ENCODE results near the gene ANKRD6. TPM values are rescaled to one million over a fixed set of nuclear protein-coding genes. Genes with fewer than 3 reads are reported as not detected.

ANKRD6 gene
- total RNA-seq, 1 donor from 2014 or later: 4.2 TPM

DNA sequence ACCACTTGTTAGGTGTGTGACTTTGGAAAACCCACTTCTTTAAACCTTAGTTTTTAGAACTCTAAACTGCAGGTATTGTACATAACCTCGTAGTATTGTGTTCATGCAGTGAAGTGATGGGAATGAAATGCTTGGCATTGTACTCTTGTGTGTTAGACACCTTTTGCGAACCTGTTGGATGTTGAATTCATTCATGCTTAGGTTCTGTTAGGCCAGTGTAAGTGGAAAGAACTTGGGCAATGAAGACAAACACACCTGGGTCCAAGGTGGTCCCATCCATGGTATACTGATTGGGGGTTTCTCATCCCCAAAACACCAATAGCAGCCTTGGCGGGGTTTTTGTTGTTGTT lies 1.2 kb downstream of the ANKRD6 start:
- Histone ChIP-seq H3K36me3 (ENCODE audit: control insufficient read depth in 3 of 3, insufficient read depth in 3 of 3, low read length in 3 of 3) (no peaks in the 10 kb centered on the region), H3K4me1 (ENCODE audit: control insufficient read depth in 3 of 3, insufficient read depth in 3 of 3, low read length in 3 of 3) (peaks cover 2 to 15% (median 13%) of the 10 kb centered on the region in 3 donors), H3K9me3 (ENCODE audit: control insufficient read depth in 3 of 3, low read length in 3 of 3) (no peaks in the 10 kb centered on the region), H3K27ac (ENCODE audit: low read depth, low read length) (no peak overlapping the region), H3K9ac (ENCODE audit: low read depth in 1 of 3, low read length in 3 of 3) (peak overlapping the region in 1 of 3 donors; percentile 83), H3K27me3 (ENCODE audit: control insufficient read depth in 3 of 3, insufficient read depth in 3 of 3, low read length in 3 of 3) (no peaks in the 10 kb centered on the region), H3K4me3 (ENCODE audit: low read length in 3 of 3) (peak overlapping the region; percentile 71 to 76 (median 73))

DNA sequence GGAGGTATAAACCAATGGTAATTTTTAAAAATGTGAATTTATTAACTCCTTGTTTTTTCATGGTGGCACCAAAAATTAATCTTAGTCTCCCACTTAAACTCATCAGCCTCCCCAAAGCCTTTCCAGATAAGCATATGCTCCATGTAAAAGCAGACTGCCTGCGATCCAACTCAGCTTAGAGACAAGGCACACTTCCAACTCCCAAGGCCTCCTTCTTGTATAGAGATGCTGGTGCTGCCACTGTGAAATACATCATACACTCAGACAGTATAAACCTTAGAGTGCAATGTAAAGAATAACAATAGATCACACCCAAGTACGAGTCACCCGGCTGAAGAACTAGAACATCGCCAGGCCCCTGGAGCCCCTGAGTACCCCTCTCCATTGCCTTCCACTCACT lies 2.0 kb downstream of the ANKRD6 start:
- no peak overlapping the region for H3K27ac ChIP-seq (ENCODE audit: low read depth, low read length)

DNA sequence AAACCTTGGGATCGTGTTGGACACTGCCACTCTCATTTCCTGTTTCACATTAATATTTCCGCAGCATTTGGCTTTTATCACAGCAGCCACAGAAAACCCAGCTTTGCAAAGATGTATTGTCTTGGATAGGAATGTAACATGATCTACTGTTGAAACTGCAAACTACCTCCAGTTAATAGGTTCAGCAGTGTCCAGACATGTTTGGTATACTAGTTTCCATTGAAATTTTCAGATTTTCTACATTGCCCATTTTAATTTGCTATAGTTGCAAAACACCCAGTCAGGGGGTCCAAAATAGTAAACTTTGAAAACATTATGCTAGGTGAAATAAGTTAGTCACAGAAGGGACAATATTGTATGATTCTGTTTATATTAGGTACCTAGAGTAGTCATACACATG lies 3.3 kb downstream of the ANKRD6 start:
- Histone ChIP-seq H3K9ac (ENCODE audit: low read depth in 1 of 3, low read length in 3 of 3) (no peak overlapping the region), H3K4me1 (ENCODE audit: control insufficient read depth in 3 of 3, insufficient read depth in 3 of 3, low read length in 3 of 3) (peaks cover 2 to 15% (median 13%) of the 10 kb centered on the region in 3 donors), H3K9me3 (ENCODE audit: control insufficient read depth in 3 of 3, low read length in 3 of 3) (no peaks in the 10 kb centered on the region), H3K27ac (ENCODE audit: low read depth, low read length) (no peak overlapping the region), H3K4me3 (ENCODE audit: low read length in 3 of 3) (no peak overlapping the region), H3K27me3 (ENCODE audit: control insufficient read depth in 3 of 3, insufficient read depth in 3 of 3, low read length in 3 of 3) (no peaks in the 10 kb centered on the region), H3K36me3 (ENCODE audit: control insufficient read depth in 3 of 3, insufficient read depth in 3 of 3, low read length in 3 of 3) (no peaks in the 10 kb centered on the region)

More for the DNA sequence above, 2.0 kb downstream of the ANKRD6 start:
- Histone ChIP-seq H3K36me3 (ENCODE audit: control insufficient read depth in 3 of 3, insufficient read depth in 3 of 3, low read length in 3 of 3) (no peaks in the 10 kb centered on the region), H3K27me3 (ENCODE audit: control insufficient read depth in 3 of 3, insufficient read depth in 3 of 3, low read length in 3 of 3) (no peaks in the 10 kb centered on the region), H3K4me3 (ENCODE audit: low read length in 3 of 3) (no peak overlapping the region), H3K9me3 (ENCODE audit: control insufficient read depth in 3 of 3, low read length in 3 of 3) (no peaks in the 10 kb centered on the region), H3K4me1 (ENCODE audit: control insufficient read depth in 3 of 3, insufficient read depth in 3 of 3, low read length in 3 of 3) (peaks cover 2 to 15% (median 13%) of the 10 kb centered on the region in 3 donors), H3K9ac (ENCODE audit: low read depth in 1 of 3, low read length in 3 of 3) (no peak overlapping the region)

DNA sequence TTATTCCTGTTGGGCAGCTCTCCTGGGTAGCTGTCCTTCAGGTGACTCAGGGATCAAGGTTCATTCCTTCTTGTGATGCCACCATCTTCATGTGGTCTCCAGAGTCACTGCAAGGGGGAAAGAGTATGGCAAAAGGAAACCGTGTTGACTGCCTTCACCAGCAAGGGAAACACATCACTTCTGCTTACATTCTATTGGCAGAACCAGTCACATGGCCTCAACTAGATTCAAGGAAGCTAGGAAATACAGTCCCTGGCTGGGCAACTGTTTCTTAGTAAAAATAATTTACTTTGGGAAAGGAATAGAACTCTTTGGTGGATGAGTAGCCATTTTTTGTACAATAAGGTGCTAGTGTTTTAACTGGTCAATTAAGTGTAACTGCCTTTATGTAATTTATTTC lies 5.3 kb downstream of the ANKRD6 start:
- Histone ChIP-seq H3K27me3 (ENCODE audit: control insufficient read depth in 3 of 3, insufficient read depth in 3 of 3, low read length in 3 of 3) (no peaks in the 10 kb centered on the region), H3K4me1 (ENCODE audit: control insufficient read depth in 3 of 3, insufficient read depth in 3 of 3, low read length in 3 of 3) (peaks cover 0 to 9% (median 6%) of the 10 kb centered on the region in 3 donors), H3K9me3 (ENCODE audit: control insufficient read depth in 3 of 3, low read length in 3 of 3) (no peaks in the 10 kb centered on the region), H3K27ac (ENCODE audit: low read depth, low read length) (no peak overlapping the region), H3K4me3 (ENCODE audit: low read length in 3 of 3) (no peak overlapping the region), H3K36me3 (ENCODE audit: control insufficient read depth in 3 of 3, insufficient read depth in 3 of 3, low read length in 3 of 3) (no peaks in the 10 kb centered on the region), H3K9ac (ENCODE audit: low read depth in 1 of 3, low read length in 3 of 3) (no peak overlapping the region)

DNA sequence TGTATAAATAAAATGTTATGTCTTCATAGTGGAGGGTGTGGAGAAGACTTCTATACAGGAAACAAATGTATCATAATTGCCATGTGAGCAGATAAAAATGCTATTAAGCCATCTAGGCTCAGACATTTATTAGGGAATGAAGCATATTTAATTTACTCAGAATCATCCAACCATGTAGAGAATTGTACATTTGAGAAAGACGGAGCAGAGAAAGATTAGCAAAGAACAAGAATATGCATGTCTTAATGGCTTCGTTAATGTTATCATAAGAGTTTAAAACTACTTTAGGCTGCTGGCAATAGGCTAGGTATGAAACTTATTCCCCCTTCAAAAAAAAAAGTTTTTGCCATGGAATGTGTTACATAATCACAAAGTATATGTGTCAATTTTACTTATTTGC lies 6.1 kb downstream of the ANKRD6 start:
- no peak overlapping the region for H3K27ac ChIP-seq (ENCODE audit: low read depth, low read length)
- H3K4me1 ChIP-seq (ENCODE audit: control insufficient read depth in 3 of 3, insufficient read depth in 3 of 3, low read length in 3 of 3): peaks cover 0 to 2% (median 0%) of the 10 kb centered on the region in 3 donors
- H3K9ac ChIP-seq (ENCODE audit: low read depth in 1 of 3, low read length in 3 of 3): no peak overlapping the region
- H3K36me3 ChIP-seq (ENCODE audit: control insufficient read depth in 3 of 3, insufficient read depth in 3 of 3, low read length in 3 of 3): no peaks in the 10 kb centered on the region
- H3K27me3 ChIP-seq (ENCODE audit: control insufficient read depth in 3 of 3, insufficient read depth in 3 of 3, low read length in 3 of 3): no peaks in the 10 kb centered on the region
- H3K9me3 ChIP-seq (ENCODE audit: control insufficient read depth in 3 of 3, low read length in 3 of 3): no peaks in the 10 kb centered on the region
- H3K4me3 ChIP-seq (ENCODE audit: low read length in 3 of 3): no peak overlapping the region

DNA sequence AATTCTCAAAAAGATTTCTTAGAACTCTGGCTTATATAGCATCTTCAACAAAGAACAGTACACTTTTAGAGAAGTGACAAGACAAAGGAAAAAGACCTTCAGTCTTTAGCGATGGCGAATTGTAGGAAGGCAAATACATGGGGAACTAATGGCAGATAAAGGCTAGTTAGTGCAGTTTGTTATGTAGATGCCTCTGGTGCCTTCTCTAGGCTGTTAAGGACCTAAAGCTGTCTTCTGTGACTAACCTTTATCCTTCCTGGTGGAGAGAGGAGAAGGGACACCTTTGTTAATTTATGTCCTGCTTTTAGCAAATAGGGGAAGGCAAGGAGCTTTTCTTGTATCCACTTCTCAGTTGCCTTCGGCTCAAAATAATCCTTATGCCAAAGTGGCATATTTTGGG lies 7.2 kb downstream of the ANKRD6 start:
- H3K27ac ChIP-seq (ENCODE audit: low read depth, low read length): no peak overlapping the region
- no peak overlapping the region for H3K4me3 ChIP-seq (ENCODE audit: low read length in 3 of 3)
- H3K9ac ChIP-seq (ENCODE audit: low read depth in 1 of 3, low read length in 3 of 3): no peak overlapping the region
- no peaks in the 10 kb centered on the region for H3K4me1 ChIP-seq (ENCODE audit: control insufficient read depth in 3 of 3, insufficient read depth in 3 of 3, low read length in 3 of 3)
- no peaks in the 10 kb centered on the region for H3K27me3 ChIP-seq (ENCODE audit: control insufficient read depth in 3 of 3, insufficient read depth in 3 of 3, low read length in 3 of 3)
- H3K9me3 ChIP-seq (ENCODE audit: control insufficient read depth in 3 of 3, low read length in 3 of 3): no peaks in the 10 kb centered on the region
- no peaks in the 10 kb centered on the region for H3K36me3 ChIP-seq (ENCODE audit: control insufficient read depth in 3 of 3, insufficient read depth in 3 of 3, low read length in 3 of 3)

DNA sequence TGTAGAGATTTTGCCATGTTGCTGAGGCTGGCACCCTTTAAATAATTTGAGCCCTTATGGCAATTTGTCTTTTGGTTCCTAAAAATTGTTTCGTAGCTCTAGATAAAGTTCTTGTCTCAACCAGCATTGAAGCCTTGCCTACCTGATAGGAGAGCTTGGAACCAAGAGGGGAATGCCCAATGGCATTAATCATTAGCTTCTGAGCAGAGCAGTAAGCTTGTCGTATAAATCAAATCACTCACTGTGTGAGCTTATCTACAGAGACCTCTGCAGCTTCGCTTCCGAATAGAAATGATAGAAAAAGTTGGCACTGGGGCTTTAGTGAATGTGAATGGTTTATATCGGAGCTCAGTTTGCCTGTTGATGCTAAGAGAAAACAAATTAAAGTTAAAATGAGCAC lies 10.7 kb downstream of the ANKRD6 start:
- Histone ChIP-seq H3K9me3 (ENCODE audit: control insufficient read depth in 3 of 3, low read length in 3 of 3) (no peaks in the 10 kb centered on the region), H3K27ac (ENCODE audit: low read depth, low read length) (no peak overlapping the region), H3K27me3 (ENCODE audit: control insufficient read depth in 3 of 3, insufficient read depth in 3 of 3, low read length in 3 of 3) (no peaks in the 10 kb centered on the region), H3K36me3 (ENCODE audit: control insufficient read depth in 3 of 3, insufficient read depth in 3 of 3, low read length in 3 of 3) (no peaks in the 10 kb centered on the region), H3K4me1 (ENCODE audit: control insufficient read depth in 3 of 3, insufficient read depth in 3 of 3, low read length in 3 of 3) (no peaks in the 10 kb centered on the region), H3K9ac (ENCODE audit: low read depth in 1 of 3, low read length in 3 of 3) (no peak overlapping the region), H3K4me3 (ENCODE audit: low read length in 3 of 3) (no peak overlapping the region)

DNA sequence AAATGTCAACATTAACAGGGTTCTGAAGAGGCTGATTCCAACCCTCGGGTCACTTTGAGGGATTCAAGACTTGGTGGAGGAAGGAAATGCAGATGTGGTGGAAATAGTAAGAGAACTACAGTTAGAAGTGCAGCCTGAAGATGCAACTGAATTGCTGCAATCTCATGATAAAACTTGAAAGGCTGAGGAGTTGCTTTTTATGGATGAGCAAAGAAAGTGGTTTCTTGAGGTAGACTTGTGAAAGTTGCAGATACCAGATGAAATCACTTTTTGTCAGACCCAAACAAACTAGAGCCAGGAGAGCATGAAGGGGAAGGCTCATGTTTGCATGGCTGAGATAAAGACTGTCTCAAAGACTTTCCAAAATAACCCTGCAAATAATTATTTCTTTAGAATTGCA lies 16.2 kb downstream of the ANKRD6 start:
- H3K27me3 ChIP-seq (ENCODE audit: control insufficient read depth in 3 of 3, insufficient read depth in 3 of 3, low read length in 3 of 3): no peaks in the 10 kb centered on the region
- no peak overlapping the region for H3K27ac ChIP-seq (ENCODE audit: low read depth, low read length)
- H3K4me3 ChIP-seq (ENCODE audit: low read length in 3 of 3): no peak overlapping the region
- H3K36me3 ChIP-seq (ENCODE audit: control insufficient read depth in 3 of 3, insufficient read depth in 3 of 3, low read length in 3 of 3): no peaks in the 10 kb centered on the region
- H3K9me3 ChIP-seq (ENCODE audit: control insufficient read depth in 3 of 3, low read length in 3 of 3): no peaks in the 10 kb centered on the region
- no peak overlapping the region for H3K9ac ChIP-seq (ENCODE audit: low read depth in 1 of 3, low read length in 3 of 3)
- no peaks in the 10 kb centered on the region for H3K4me1 ChIP-seq (ENCODE audit: control insufficient read depth in 3 of 3, insufficient read depth in 3 of 3, low read length in 3 of 3)

DNA sequence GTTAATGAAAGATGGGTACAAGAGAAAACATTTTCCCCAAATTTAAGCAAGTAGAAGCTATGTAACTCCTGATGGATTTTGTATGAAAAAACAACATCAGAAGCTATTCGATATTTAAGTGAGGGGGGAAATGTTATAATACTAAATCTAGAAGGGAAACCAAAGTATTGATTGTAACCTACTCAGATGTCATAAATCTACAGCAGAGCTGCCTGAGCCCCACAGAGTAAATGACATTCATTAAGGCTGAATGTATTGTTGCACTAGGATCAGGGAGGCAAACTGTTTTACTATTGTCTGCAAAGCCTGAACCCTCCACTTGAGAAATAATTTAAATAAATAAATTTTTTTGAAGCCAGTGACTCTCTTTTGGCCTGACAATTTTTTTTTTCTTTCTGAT lies 19.3 kb downstream of the ANKRD6 start:
- Histone ChIP-seq H3K4me3 (ENCODE audit: low read length in 3 of 3) (no peak overlapping the region), H3K36me3 (ENCODE audit: control insufficient read depth in 3 of 3, insufficient read depth in 3 of 3, low read length in 3 of 3) (peaks cover 0 to 2% (median 0%) of the 10 kb centered on the region in 3 donors), H3K27ac (ENCODE audit: low read depth, low read length) (no peak overlapping the region), H3K27me3 (ENCODE audit: control insufficient read depth in 3 of 3, insufficient read depth in 3 of 3, low read length in 3 of 3) (no peaks in the 10 kb centered on the region), H3K9ac (ENCODE audit: low read depth in 1 of 3, low read length in 3 of 3) (no peak overlapping the region), H3K9me3 (ENCODE audit: control insufficient read depth in 3 of 3, low read length in 3 of 3) (no peaks in the 10 kb centered on the region), H3K4me1 (ENCODE audit: control insufficient read depth in 3 of 3, insufficient read depth in 3 of 3, low read length in 3 of 3) (no peaks in the 10 kb centered on the region)

DNA sequence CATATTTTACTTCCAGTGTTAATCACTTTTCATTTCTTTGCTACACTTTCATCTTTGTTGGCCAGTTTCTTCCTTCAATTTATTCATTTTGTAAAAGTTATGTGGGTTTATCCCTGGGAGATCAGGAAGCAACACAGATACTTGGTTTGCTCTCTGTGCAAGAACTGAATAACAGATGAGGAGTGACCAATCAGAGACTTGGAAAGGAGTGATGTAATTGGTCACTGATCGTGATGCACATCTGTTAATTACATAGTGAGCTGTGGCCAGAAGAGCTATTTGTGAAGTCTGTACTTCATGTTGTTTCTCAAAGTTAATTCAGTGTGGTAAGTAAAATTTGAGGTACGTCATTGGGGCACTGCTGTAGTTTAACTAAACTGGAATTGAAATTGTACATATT lies 21.3 kb downstream of the ANKRD6 start:
- H3K9me3 ChIP-seq (ENCODE audit: control insufficient read depth in 3 of 3, low read length in 3 of 3): no peaks in the 10 kb centered on the region
- no peak overlapping the region for H3K27ac ChIP-seq (ENCODE audit: low read depth, low read length)
- H3K9ac ChIP-seq (ENCODE audit: low read depth in 1 of 3, low read length in 3 of 3): no peak overlapping the region
- no peaks in the 10 kb centered on the region for H3K27me3 ChIP-seq (ENCODE audit: control insufficient read depth in 3 of 3, insufficient read depth in 3 of 3, low read length in 3 of 3)
- no peak overlapping the region for H3K4me3 ChIP-seq (ENCODE audit: low read length in 3 of 3)
- no peaks in the 10 kb centered on the region for H3K4me1 ChIP-seq (ENCODE audit: control insufficient read depth in 3 of 3, insufficient read depth in 3 of 3, low read length in 3 of 3)
- peaks cover 0 to 2% (median 0%) of the 10 kb centered on the region in 3 donors for H3K36me3 ChIP-seq (ENCODE audit: control insufficient read depth in 3 of 3, insufficient read depth in 3 of 3, low read length in 3 of 3)

DNA sequence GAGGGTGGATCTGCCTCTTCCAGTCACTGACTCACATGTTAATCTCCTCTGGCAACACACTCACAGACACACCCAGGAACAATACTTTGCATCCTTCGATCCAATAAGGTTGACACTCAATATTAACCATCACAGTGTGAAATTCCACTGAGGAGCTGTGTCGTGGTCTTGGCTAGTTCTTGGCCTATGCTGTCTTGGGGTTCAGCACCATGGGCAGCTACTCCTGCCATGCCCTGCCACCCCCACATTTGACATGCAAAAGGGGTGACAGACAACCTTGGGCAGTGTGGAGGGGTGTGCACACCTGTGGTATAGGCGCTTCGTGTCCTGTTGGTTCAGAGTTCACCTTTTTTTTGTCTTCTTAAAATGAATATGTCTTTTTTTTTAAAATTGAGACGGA lies 25.8 kb downstream of the ANKRD6 start:
- Histone ChIP-seq H3K9ac (ENCODE audit: low read depth in 1 of 3, low read length in 3 of 3) (no peak overlapping the region), H3K36me3 (ENCODE audit: control insufficient read depth in 3 of 3, insufficient read depth in 3 of 3, low read length in 3 of 3) (peaks cover 0 to 2% (median 0%) of the 10 kb centered on the region in 3 donors), H3K9me3 (ENCODE audit: control insufficient read depth in 3 of 3, low read length in 3 of 3) (no peaks in the 10 kb centered on the region), H3K27me3 (ENCODE audit: control insufficient read depth in 3 of 3, insufficient read depth in 3 of 3, low read length in 3 of 3) (no peaks in the 10 kb centered on the region), H3K4me1 (ENCODE audit: control insufficient read depth in 3 of 3, insufficient read depth in 3 of 3, low read length in 3 of 3) (no peaks in the 10 kb centered on the region), H3K4me3 (ENCODE audit: low read length in 3 of 3) (no peak overlapping the region), H3K27ac (ENCODE audit: low read depth, low read length) (no peak overlapping the region)
